ENCODE data around the gene DOP1A.
"Not testable (repeated sequence)": the region's sequence is repeated elsewhere in the genome, so short reads cannot be mapped to it uniquely, and the experiment has no call there.

DOP1A gene

GRCh38 chr6:83185096-83185495 lies 117.6 kb downstream of the DOP1A start:
- H3K4me1 Mint-ChIP-seq: peaks cover 6% of the 10 kb centered on the region
- H3K4me3 Mint-ChIP-seq: no peak overlapping the region
- DNase-seq (ENCODE audit: low spot score in 2 of 2) (no peak), ATAC-seq (ENCODE audit: low read depth) (no peak)
- no peaks in the 10 kb centered on the region for H3K27me3 Mint-ChIP-seq
- peaks cover 19% of the 10 kb centered on the region for H3K36me3 Mint-ChIP-seq
- no peak overlapping the region for H3K27ac Mint-ChIP-seq
- H3K9me3 Mint-ChIP-seq: no peaks in the 10 kb centered on the region

- Mint-ChIP-seq H3K36me3 (peaks cover 10% of the 10 kb centered on the region), H3K4me1 (peaks cover 14% of the 10 kb centered on the region), H3K27ac (no peak overlapping the region), H3K4me3 (no peak overlapping the region), H3K27me3 (no peaks in the 10 kb centered on the region), H3K9me3 (no peaks in the 10 kb centered on the region)
- DNase-seq (ENCODE audit: low spot score in 2 of 2): no peak
- no peak for ATAC-seq (ENCODE audit: low read depth)
Observed at GRCh38 chr6:83188501-83188900, 121.0 kb downstream of the DOP1A start.

GRCh38 chr6:83190626-83191025 lies 123.2 kb downstream of the DOP1A start:
- H3K9me3 Mint-ChIP-seq: no peaks in the 10 kb centered on the region
- H3K36me3 Mint-ChIP-seq: peaks cover 5% of the 10 kb centered on the region
- DNase-seq (ENCODE audit: low spot score in 2 of 2): no peak
- H3K4me1 Mint-ChIP-seq: peaks cover 21% of the 10 kb centered on the region
- no peak for ATAC-seq (ENCODE audit: low read depth)
- H3K4me3 Mint-ChIP-seq: no peak overlapping the region
- H3K27ac Mint-ChIP-seq: no peak overlapping the region
- H3K27me3 Mint-ChIP-seq: no peaks in the 10 kb centered on the region

- Mint-ChIP-seq H3K4me1 (peaks cover 26% of the 10 kb centered on the region), H3K4me3 (peak overlapping the region; percentile 24)
- H3K27me3 Mint-ChIP-seq; ATAC-seq (ENCODE audit: low read depth); H3K9me3 Mint-ChIP-seq; H3K36me3 Mint-ChIP-seq; H3K27ac Mint-ChIP-seq; DNase-seq (ENCODE audit: low spot score in 2 of 2): not testable (repeated sequence)
Observed at GRCh38 chr6:83191974-83192373, 124.5 kb downstream of the DOP1A start.

- Mint-ChIP-seq H3K27ac (peak overlapping the region; percentile 94), H3K4me3 (peak overlapping the region; percentile 94), H3K27me3 (no peaks in the 10 kb centered on the region), H3K4me1 (peaks cover 26% of the 10 kb centered on the region), H3K36me3 (peaks cover 4% of the 10 kb centered on the region), H3K9me3 (no peaks in the 10 kb centered on the region)
- ATAC-seq (ENCODE audit: low read depth) (no peak), DNase-seq (ENCODE audit: low spot score in 2 of 2) (no peak)
Observed at GRCh38 chr6:83192456-83192855, 125.0 kb downstream of the DOP1A start.

GRCh38 chr6:83192871-83193746 lies 125.6 kb downstream of the DOP1A start, which contains the start of the genes PGM3 and RWDD2A:
Gene PGM3, minus strand, starts transcription at chr6:83193265. Its CDS starts 2,253 bp downstream, at chr6:83191012.
Gene RWDD2A, plus strand, starts transcription at chr6:83193357. Its CDS starts 1,095 bp downstream, at chr6:83194452.
- Mint-ChIP-seq H3K27me3 (no peaks in the 10 kb centered on the region), H3K4me1 (peaks cover 26% of the 10 kb centered on the region), H3K36me3 (peaks cover 4% of the 10 kb centered on the region), H3K9me3 (no peaks in the 10 kb centered on the region), H3K27ac (peak within 1 kb of the TSS; percentile 94), H3K4me3 (peak within 1 kb of the TSS; percentile 94)
- DNase-seq (ENCODE audit: low spot score in 2 of 2) (peak; percentile 84 to 89), ATAC-seq (ENCODE audit: low read depth) (peak; percentile 97)

GRCh38 chr6:83193747-83194566 lies 126.5 kb downstream of the DOP1A start:
- Mint-ChIP-seq H3K27me3 (no peaks in the 10 kb centered on the region), H3K36me3 (peaks cover 4% of the 10 kb centered on the region), H3K9me3 (no peaks in the 10 kb centered on the region), H3K4me1 (peaks cover 25% of the 10 kb centered on the region), H3K27ac (peak overlapping the region; percentile 94), H3K4me3 (peak overlapping the region; percentile 94)
- ATAC-seq (ENCODE audit: low read depth) (no peak), DNase-seq (ENCODE audit: low spot score in 2 of 2) (peak in 1 of 2 donors; percentile 22)

- H3K27ac Mint-ChIP-seq: no peak overlapping the region
- H3K4me3 Mint-ChIP-seq: no peak overlapping the region
- H3K36me3 Mint-ChIP-seq: peaks cover 2% of the 10 kb centered on the region
- H3K9me3 Mint-ChIP-seq: no peaks in the 10 kb centered on the region
- DNase-seq (ENCODE audit: low spot score in 2 of 2): no peak
- peaks cover 19% of the 10 kb centered on the region for H3K4me1 Mint-ChIP-seq
- ATAC-seq (ENCODE audit: low read depth): no peak
- H3K27me3 Mint-ChIP-seq: no peaks in the 10 kb centered on the region
Observed at GRCh38 chr6:83198486-83199172, 131.2 kb downstream of the DOP1A start.

- DNase-seq (ENCODE audit: low spot score in 2 of 2) (no peak), ATAC-seq (ENCODE audit: low read depth) (peak; percentile 79)
- Mint-ChIP-seq H3K9me3 (no peaks in the 10 kb centered on the region), H3K4me3 (no peak overlapping the region), H3K4me1 (peaks cover 14% of the 10 kb centered on the region), H3K27ac (peak overlapping the region; percentile 35), H3K36me3 (peaks cover 2% of the 10 kb centered on the region), H3K27me3 (no peaks in the 10 kb centered on the region)
Observed at GRCh38 chr6:83199173-83199862, 131.8 kb downstream of the DOP1A start.

- Mint-ChIP-seq H3K4me1 (peaks cover 12% of the 10 kb centered on the region), H3K27ac (no peak overlapping the region), H3K36me3 (peaks cover 2% of the 10 kb centered on the region), H3K9me3 (no peaks in the 10 kb centered on the region), H3K27me3 (no peaks in the 10 kb centered on the region), H3K4me3 (no peak overlapping the region)
- no peak for ATAC-seq (ENCODE audit: low read depth)
- DNase-seq (ENCODE audit: low spot score in 2 of 2): no peak
Observed at GRCh38 chr6:83199863-83200225, 132.4 kb downstream of the DOP1A start.

GRCh38 chr6:83202031-83202430 lies 134.6 kb downstream of the DOP1A start:
- Mint-ChIP-seq H3K4me1 (peaks cover 7% of the 10 kb centered on the region), H3K36me3 (no peaks in the 10 kb centered on the region), H3K9me3 (no peaks in the 10 kb centered on the region), H3K27ac (no peak overlapping the region), H3K4me3 (no peak overlapping the region), H3K27me3 (peaks cover 7% of the 10 kb centered on the region)
- DNase-seq (ENCODE audit: low spot score in 2 of 2) (no peak), ATAC-seq (ENCODE audit: low read depth) (no peak)

- H3K27me3 Mint-ChIP-seq: peaks cover 4% of the 10 kb centered on the region
- DNase-seq (ENCODE audit: low spot score in 2 of 2): peak; percentile 29 to 37
- no peaks in the 10 kb centered on the region for H3K4me1 Mint-ChIP-seq
- no peak overlapping the region for H3K27ac Mint-ChIP-seq
- peak; percentile 99 for ATAC-seq (ENCODE audit: low read depth)
- no peaks in the 10 kb centered on the region for H3K9me3 Mint-ChIP-seq
- H3K4me3 Mint-ChIP-seq: no peak overlapping the region
- H3K36me3 Mint-ChIP-seq: no peaks in the 10 kb centered on the region
Observed at GRCh38 chr6:83215131-83216047, 147.9 kb downstream of the DOP1A start.
